Measurements from ENCODE around the gene TMEM158. TPM values are rescaled to one million over a fixed set of nuclear protein-coding genes. Genes with fewer than 3 reads are reported as not detected.

TMEM158 gene
- polyA plus RNA-seq, 1 of the 3 experiments (the other 2 are of a cell fraction), result 76.4 TPM

DNA sequence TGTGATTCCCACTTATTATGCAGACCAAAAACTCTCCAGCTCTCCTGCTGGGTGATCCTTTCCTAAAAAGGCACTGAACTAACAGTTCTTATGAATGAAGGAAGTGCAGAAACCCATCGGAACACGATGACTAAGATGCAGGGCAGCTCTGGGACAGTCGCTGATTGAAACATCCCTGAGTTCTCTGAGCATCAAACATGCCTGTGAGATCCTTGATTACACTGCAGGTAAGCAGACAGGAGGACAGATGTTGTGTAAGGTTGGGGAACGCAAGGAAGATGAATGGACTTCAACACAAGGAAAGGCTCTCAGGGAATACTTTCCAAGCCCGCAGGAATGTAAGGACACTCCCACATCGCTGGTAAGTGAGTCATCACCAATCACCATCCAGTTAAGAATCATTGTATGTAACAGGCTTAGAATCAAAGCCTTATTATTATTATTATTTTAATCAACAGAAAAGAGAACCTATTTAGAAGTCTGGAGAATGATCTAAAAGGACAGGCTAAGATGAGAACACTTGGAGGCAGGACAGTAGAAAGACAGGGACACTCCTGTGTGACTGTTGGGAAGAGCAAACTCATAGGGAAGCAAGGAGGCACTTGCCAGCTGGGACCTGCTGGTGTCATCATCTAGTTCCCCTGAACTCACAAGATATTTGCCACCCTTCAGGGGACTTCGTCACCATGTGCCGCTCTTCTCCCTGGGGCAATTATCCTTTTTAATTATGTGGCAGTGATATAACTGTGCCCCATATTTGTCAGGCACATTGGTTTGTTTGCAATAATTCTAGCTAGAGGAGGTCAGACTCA is 26.0 kb downstream of the TMEM158 start:
- TF ChIP-seq, protein P1, sequence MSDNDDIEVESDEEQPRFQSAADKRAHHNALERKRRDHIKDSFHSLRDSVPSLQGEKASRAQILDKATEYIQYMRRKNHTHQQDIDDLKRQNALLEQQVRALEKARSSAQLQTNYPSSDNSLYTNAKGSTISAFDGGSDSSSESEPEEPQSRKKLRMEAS (IDR thresholded peaks at IDR 0.05; ENCODE audit: low read depth), result no peak
- TF ChIP-seq REST (IDR thresholded peaks at IDR 0.05; ENCODE audit: low read depth, low read length) (no peak), TEAD4 (IDR thresholded peaks at IDR 0.05; ENCODE audit: borderline replicate concordance, insufficient read depth) (peak; percentile 82), POLR2AphosphoS5 (IDR thresholded peaks at IDR 0.05; ENCODE audit: low read depth, low read length) (no peak), FOSL2 (IDR thresholded peaks at IDR 0.05; ENCODE audit: borderline replicate concordance, low read depth) (peak; percentile 62; the same call in 1 of the 2 replicates), JUND (IDR thresholded peaks at IDR 0.05) (peak; percentile 83), EZH2phosphoT487 (IDR thresholded peaks at IDR 0.05; ENCODE audit: borderline replicate concordance, low read depth) (no peak), GABPA (IDR thresholded peaks at IDR 0.05; ENCODE audit: low read depth) (no peak), GATA2 (CRISPR knock-in tag; IDR thresholded peaks at IDR 0.05) (no peak), IRF3 (IDR thresholded peaks at IDR 0.05; ENCODE audit: low read depth, low read length) (no peak), EP300 (IDR thresholded peaks at IDR 0.05; ENCODE audit: borderline replicate concordance in 1 of 2, low read depth in 1 of 2, low read length in 1 of 2) (peak in 1 of 2 experiments; percentile 28; a peak in 1 of 4 replicates), MXI1 (IDR thresholded peaks at IDR 0.05; ENCODE audit: low read depth, low read length) (no peak), RAD21 (IDR thresholded peaks at IDR 0.05; ENCODE audit: low read length) (no peak), TCF12 (IDR thresholded peaks at IDR 0.05) (peak; percentile 66), SIN3A (IDR thresholded peaks at IDR 0.05; ENCODE audit: borderline replicate concordance, low read depth, low read length) (peak; percentile 52; the same call in 1 of the 2 replicates), PBX3 (IDR thresholded peaks at IDR 0.05) (peak; percentile 76), ELF1 (IDR thresholded peaks at IDR 0.05) (no peak), YY1 (IDR thresholded peaks at IDR 0.05; ENCODE audit: low read depth) (no peak), FOXJ3 (CRISPR knock-in tag; IDR thresholded peaks at IDR 0.05) (no peak), RFX5 (IDR thresholded peaks at IDR 0.05; ENCODE audit: low read length) (no peak)
- TF ChIP-seq, protein P2, sequence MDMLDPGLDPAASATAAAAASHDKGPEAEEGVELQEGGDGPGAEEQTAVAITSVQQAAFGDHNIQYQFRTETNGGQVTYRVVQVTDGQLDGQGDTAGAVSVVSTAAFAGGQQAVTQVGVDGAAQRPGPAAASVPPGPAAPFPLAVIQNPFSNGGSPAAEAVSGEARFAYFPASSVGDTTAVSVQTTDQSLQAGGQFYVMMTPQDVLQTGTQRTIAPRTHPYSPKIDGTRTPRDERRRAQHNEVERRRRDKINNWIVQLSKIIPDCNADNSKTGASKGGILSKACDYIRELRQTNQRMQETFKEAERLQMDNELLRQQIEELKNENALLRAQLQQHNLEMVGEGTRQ (IDR thresholded peaks at IDR 0.05; ENCODE audit: borderline replicate concordance, low read depth, low read length), result no peak
- no peaks in the 10 kb centered on the region for H3K36me3 ChIP-seq (replicated peaks in 1 of 2; ENCODE audit: control insufficient read depth in 1 of 2, insufficient read depth in 2 of 2, low read length in 1 of 2)
- peak overlapping the region; percentile 35; the same call in 1 of the 2 replicates for H3K9ac ChIP-seq
- H3K4me3 ChIP-seq (ENCODE audit: low read depth in 2 of 2, low read length in 1 of 2), result 0 out of 4 replicates have a peak overlapping the region, but pooled peaks of 1 of the 2 experiments have one; percentile 29
- WGBS (ENCODE audit: low lambda C conversion rate), result 29% methylated on average over 8 of the region's 8 CpGs
- ChIA-PET POLR2A (no interaction called here), CTCF (interaction anchor here (0.8 to 4.1 kb wide), 4 partner anchors 10 to 311 kb away, joined by 3 to 19 read pairs (median 10); no protein-coding TSS in a partner anchor)
- H3K9me2 ChIP-seq, result no peaks in the 10 kb centered on the region
- peak overlapping the region; percentile 3 to 81; a peak in 3 of 4 replicates for H3K27ac ChIP-seq (ENCODE audit: low read depth in 2 of 2, low read length in 1 of 2)
- H3K4me1 ChIP-seq (ENCODE audit: control insufficient read depth in 1 of 2, insufficient read depth in 2 of 2, low read depth in 1 of 2, low read length in 1 of 2), result peaks cover 0 to 20% of the 10 kb centered on the region in 2 experiments; a peak in 3 of 4 replicates
- no peak for DNase-seq
- H4K20me1 ChIP-seq (ENCODE audit: insufficient read depth), result no peaks in the 10 kb centered on the region
- no peaks in the 10 kb centered on the region for H3K27me3 ChIP-seq (ENCODE audit: insufficient read depth)
- peaks cover 15% of the 10 kb centered on the region for H3F3A ChIP-seq (replicated peaks; ENCODE audit: insufficient read depth)
- H2AFZ ChIP-seq (ENCODE audit: low read depth), result peak overlapping the region; percentile 84; the same call in 1 of the 2 replicates
- H3K9me3 ChIP-seq, result no peaks in the 10 kb centered on the region
- peak overlapping the region; percentile 70 for H3K4me2 ChIP-seq
- H3K79me2 ChIP-seq (ENCODE audit: insufficient read depth), result no peaks in the 10 kb centered on the region

Data from SK-N-SH (cell line).